GM21447 (cell line): ENCODE measurements around the gene SCMH1.
"Not testable (repeated sequence)": the region's sequence is repeated elsewhere in the genome, so short reads cannot be mapped to it uniquely, and the experiment has no call there.

ENCODE experiments used
- ATAC-seq: cut with Tn5 transposase; IDR thresholded peaks from one replicate; pipeline ENCODE4 v1.9.1; 2021; ENCODE audit not compliant: unreplicated experiment

SCMH1 gene

DNA sequence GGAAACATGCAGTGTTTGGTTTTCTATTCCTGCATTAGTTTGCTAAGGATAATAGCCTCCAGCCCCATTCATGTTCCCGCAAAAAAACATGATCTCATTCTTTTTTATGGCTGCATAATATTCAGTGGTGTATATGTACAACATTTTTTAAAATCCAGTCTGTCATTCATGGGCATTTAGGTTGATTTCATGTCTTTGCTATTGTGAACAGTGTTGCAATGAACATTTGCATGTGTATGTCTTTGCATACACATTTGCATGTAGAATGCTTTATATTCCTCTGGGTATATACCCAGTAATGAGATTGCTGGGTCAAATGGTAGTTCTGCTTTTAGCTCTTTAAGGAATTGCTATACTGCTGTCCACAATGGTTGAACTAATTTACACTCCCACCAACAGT is 9.0 kb upstream of the SCMH1 start:
- not testable (repeated sequence) for ATAC-seq

DNA sequence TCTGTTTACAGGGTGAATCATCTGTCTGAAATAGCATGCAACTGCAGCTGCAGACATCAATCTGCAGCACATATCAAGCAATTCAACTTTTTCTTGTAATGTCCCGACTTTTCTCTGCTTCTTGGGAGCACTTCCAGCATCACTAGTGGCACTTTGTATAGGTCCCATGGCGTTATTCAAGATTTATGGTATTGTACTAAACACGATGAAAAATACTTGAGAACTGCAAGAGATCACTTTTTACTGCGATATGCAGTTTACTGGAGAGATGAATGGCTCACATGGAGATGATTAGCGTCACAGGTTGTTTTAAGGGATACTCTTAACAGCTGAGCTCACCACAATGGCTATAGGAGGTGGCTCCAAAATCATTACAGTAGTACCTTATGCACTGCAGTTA is 7.2 kb upstream of the SCMH1 start:
- no peak for ATAC-seq

DNA sequence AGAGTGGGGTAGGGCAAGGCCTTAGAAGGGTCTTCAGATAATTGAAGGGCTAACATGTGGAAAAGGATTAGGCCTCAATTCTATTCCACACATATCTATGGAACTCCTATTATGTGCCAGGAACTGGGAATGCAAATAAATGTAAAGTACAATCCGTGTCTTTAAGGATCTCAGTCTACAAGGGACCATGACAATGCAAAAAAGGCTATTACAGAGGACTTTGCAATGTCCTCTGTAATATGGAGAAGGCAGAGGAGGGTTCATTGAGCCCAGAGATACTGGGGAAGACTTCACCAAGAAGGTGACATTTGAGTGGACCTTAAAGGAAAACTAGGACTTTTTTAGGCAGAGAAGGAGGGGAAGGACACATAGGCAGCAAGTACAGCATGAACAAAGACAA is 4.5 kb upstream of the SCMH1 start:
- ATAC-seq = no peak

DNA sequence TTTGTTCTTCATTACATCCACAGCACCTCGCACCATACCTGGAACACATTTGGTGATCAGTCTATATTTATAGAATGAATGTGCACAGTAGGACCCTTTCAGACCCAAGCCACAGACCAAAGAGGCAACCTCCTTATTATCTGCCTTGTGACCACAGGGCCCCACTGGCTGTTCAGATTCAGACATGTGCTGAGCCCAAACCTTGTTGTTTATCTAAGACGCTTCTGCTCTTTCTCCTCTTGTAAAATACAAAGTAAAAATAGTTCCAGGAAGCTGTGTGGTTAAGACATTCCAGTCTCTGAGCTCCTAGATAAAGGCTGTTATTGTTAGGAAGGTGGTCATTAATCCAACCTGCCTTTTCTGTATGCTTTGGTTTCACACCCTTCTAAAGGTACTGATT is 3.6 kb upstream of the SCMH1 start:
- no peak for ATAC-seq

DNA sequence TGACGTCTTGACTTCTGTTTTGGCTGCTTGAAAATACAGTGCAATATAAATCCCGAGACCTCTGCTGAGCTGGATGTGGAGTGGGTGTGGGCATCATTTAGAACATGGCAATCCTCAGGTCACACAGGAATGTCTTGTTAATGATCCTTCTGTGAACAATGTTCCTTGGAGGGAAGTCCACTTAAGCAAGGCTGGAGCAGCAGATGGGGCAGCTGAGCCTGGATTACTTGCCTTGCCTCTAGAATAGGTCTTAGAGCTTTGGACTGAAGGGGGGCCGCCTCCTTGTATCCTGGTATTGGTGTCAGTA is 926 bp upstream of the SCMH1 start:
- ATAC-seq = no peak

DNA sequence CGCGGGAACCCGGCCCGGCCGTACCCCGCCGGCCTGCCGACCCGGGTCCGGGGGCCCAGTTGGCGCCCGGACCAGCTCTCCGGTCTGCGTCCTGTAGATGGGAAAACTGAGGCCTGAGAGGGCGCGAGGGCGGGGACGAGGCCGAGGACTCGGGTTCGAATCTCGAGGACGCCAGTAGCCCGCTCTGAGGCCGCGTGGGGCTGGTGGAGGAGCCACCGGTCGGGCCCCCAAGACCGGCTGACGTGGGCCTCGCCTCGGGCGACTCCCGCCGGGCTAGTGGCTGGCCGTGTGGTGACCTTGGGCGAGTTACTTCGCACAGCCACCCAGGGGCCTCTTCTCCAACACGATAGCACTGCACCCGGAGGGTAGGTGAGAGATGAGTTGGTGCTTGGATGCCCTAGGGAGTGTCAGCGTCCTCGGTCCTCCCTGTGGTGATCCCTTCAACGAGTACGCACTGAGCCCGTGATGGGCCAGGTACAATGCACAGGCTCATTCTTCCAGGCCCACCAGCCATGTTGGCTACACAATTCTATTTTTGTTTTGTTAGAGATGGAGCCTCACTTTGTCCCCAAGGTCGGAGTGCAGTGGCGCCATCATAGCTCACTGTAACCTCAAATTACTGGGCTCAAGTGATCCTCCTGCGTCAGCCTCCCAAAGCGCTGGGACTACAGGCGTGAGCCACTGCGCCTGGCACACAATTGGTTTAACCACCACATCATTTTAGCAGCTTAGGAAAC is 404 bp upstream of the SCMH1 start:
- peak; percentile 17 for ATAC-seq

DNA sequence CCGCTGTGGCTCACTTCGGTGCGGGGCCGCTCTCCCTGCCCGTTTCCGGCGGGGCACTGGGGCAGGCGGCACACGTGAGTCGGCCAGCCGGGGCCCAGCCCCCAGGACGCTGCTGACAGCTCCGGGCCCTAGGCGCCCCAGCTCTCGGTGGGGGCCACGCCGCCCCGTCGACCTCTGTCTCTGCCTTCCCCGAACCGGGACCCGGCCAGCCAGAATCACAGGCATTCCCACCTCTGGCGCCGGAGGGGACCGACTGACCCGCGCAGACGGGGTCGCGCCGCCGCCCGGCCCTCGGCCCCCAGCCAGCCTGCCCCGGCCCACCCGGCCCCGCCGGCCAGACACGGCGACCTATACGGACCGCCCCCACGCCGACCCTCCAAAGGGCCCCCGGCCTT is 755 bp downstream of the SCMH1 start:
- ATAC-seq = peak; percentile 50

DNA sequence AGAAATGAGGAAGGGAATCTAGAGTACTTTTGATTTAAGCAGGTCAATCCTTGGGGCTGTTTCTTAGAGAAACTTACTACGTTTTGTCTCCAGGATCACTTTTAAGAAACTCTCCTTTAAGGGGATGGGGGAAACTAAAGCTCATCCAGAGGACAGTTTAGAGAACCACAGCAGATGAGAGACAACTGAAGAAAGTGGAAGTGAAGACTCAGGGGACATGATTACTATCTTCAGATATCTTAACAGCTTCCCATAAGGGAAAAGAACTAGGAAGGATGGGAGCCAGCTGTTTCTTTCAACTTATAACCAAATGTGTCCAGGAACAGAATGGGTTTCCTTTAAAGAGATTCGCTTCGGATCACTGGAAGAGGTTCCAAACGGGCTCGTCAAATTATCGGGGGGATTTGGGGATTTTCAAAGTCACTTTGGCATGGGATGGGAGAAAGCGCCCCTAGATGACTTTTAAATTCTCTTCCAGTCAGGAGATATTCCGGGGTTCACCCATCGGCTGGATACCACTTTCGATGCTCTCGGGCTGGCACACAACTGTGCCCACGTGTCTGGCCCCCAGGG is 1.2 kb downstream of the SCMH1 start:
- no peak for ATAC-seq

DNA sequence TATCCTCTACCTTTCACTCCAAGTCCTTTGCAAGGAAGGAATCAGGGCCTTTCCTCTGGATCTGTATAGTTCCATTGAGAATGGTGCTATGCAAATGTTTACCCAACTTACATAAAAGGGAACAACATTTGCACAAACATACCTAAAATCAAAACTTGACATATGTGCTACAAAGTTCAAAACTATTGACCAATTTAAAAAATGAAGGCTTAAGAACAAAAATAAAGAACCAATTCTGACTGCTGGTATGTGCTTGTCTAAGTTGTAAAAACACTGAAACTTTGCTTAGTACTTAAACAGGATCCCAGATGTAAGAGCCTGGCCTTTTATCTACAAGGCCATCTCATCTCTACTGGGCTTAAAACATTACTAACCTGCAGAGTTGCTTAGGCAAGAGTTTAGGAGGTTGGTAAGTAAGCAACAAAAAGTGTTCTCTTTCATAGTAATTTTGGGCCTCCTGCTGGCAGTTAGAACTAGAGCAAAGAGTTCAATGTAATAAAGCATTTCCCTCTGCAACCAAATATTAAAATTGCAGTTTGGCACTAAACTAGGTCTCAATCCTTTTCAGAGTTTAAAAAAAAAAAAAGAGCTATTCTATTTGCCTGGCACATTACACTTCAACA is 2.0 kb downstream of the SCMH1 start:
- ATAC-seq = no peak

DNA sequence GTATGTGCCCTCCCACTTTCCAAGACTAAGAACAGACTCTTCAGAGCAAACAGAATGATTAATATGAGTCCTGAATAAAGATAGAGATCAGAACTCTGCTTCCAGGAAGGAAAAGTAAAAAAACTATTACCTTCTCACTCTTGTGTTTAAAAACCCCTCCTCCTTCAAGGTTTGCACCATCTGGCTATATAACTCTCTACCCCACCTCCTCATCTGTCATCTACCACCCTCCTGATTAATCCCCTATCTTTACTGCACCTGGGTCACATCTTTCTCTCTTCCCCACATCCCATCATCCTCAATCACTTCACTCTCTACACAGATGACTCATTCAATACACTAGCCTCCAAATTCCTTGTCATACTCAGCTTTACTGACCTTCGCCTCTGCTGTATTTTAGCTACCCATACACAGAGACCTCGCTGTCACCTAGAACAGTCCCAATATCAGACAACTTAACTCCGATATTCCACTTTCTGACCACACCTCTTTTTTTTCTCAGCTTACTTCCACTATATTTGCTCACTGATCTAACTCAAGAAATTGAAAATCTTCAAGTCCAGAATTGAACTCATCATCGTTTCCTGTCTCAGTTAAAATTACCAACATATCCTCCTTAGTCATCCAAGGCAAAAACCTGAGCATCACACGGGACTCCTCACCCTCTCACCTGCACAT is 3.7 kb downstream of the SCMH1 start:
- ATAC-seq = no peak

DNA sequence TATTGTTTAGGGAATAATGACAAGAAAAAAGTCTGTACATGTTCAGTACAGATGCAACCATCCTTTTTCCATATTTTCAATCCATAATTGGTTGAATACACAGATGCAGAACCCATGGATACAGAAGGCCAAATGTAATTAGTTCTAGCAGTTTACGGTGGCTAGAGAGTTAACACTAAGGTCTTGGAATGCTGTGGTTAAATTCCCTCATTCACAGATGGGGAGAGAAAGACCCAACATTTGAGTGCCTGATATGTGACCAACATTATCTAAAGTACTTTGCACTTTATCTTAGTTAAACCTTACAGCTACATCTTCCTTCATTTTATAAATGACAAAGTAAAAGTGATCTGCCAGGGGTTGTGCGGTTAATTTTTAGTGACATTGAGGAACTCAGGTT is 5.3 kb downstream of the SCMH1 start:
- ATAC-seq = no peak

DNA sequence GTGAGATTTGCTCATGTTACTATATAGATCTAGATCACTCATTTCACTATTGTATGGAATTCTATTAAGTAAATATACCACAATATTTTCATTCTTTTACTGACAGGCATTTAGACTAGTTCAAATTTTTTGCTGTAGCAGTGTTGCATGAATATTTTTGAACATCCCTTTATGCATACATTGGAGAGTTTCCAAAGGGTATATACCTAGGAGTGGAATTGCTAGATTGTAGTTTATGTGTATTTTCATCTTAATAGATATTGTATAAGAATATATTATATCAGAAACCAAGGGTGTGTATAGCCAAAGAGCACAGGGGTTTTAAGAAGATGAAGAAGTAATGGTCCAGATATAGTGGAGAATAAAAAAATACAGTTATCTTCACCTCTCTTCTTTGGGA is 6.2 kb downstream of the SCMH1 start:
- no peak for ATAC-seq

DNA sequence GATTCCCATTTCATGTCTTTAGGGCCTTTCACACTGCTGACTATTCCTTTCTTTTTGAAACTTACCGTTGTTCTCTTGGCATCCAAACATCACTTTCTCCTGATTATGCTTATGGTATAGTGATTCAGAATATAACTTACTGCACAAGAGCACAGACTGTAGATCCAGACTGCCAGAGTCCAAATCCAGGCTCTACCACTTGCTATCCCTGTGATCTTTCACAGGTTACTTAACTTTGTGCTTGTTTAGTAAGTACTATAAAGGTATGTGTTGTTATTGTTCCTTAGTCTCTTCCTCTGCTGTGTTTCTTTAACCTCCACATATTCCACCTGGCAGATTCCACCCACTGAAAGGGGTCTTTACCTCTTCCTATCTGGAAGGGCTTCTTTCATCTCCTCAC is 8.4 kb downstream of the SCMH1 start:
- no peak for ATAC-seq

DNA sequence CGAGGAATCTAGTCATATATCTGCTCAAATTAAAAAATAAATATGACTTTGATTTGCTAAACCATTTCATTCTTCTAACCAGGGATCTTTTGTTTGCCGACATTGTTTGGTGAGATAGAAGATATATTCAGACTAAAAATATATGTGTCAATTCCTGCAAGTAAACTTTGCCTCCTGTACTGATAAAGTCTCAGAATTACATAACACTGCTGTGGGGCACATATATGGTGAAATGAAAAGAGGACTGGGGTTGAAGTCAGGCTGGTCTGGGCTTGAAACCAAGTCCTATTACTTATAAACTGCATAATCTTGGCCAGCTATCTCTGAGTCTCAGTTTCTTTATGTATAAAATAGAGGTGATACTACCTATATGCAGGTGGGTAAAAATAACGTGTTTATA is 9.8 kb downstream of the SCMH1 start:
- no peak for ATAC-seq

DNA sequence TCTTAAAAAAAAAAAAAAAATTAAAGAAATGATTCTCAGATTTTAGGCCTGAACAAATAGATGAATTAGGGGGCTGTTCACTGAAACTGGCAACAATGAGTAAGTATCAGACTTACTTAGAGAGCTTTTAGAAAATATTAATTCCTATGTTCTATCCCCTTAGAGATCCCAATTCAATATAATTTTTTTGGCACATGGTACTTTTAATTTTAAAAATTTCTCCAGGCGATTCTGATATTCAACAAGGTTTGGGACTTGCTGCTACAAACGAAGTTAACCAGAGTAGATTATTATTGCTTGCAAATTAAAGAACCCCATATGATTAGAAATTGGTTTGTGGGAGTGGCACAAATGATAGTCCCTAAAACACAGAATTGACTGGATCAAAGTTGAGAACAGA is 11.4 kb downstream of the SCMH1 start:
- no peak for ATAC-seq

DNA sequence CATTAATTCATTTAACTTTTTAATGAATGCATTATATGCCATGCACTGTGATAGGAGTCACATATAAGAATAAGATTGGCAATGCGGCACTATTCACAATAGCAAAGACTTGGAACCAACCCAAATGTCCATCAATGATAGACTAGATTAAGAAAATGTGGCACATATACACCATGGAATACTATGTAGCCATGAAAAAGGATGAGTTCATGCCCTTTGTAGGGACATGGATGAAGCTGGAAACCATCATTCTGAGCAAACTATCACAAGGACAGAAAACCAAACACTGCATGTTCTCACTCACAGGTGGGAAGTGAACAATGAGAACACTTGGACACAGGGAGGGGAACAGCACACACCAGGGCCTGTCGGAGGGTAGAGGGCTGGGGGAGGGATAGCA is 12.9 kb downstream of the SCMH1 start:
- ATAC-seq = not testable (repeated sequence)

DNA sequence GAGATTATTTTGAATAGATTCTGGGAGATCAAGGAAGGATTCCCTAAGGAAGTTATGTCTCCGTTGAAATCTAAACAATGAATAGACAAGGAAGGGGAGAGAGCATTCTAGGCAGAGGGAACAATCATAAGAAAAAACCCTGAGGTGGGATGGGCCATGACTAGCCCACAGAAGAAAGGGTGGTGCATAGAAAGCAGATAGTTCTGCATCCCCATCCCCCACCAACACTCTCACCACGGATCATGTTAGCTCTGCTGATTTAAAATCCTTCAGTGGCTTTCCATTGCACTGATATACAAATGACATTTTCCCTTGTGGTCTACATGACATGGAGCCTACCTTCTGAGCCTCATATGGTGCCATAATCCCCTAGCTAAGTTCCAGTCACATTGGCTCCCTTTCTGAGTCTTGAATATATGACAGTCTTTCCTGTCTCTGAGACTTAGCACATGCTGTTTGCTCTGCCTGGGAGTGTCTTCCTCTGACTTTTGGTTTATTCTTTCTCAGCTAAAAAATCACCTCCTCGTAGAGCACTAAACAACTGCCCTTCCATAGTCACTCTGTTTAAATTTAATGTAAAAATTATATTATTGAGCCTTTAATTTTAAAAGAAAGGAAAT is 15.2 kb downstream of the SCMH1 start:
- ATAC-seq = no peak

DNA sequence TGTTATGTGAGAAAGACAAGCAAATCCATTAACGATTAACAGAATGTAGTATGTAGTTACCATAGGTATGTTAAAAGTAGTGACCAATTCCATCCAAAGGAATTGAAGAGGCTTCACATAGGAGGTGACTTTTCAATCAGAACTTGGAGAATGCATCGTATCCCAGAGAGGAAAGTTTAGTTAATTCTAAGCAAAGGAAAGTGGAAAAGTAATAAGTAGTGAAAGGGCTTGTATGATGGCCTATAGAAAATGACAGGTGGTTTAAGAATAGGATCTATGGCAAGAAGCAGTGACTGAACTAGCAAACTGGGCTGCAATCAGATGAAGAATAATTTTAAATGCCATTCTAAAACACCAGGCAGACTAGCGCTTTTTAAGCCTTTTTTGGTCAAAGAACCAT is 16.6 kb downstream of the SCMH1 start:
- ATAC-seq = no peak

DNA sequence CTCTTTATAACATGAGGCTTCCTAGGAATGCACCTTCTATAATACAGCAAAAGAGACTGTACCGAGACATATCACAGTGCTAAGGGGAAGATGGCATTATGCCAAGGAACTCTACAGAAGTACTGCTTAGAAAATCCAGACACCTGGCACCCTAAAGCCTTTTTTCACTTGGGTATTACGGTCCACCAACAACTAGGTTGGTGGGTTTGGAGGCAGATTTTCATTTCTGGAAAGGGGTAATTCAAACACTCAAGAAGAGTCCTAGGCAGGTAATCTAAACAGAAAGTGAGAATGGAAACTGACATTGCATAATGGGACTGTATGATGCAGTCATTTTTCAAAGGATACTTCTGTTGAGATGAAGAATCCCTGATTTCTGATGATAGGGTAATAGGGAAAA is 19.6 kb downstream of the SCMH1 start:
- peak; percentile 53 for ATAC-seq

DNA sequence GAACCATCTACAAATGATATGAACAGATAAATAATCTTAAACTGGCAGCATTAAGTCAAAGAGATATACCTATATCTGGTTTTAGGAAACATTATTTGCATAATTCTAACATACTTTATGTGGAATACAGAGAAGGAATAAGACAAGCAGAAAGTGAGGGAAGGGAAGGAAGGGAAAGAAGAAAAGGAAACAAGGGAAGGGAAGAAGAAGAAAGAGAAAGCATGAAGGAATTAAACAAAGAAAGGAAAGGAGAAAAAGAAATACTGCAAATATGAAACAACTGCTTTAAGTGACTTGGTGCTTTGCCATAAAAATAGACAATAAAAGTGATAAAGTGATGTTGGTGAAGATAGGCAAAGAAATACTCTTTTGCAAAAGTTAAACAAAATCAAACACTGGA is 20.1 kb downstream of the SCMH1 start:
- ATAC-seq = no peak

DNA sequence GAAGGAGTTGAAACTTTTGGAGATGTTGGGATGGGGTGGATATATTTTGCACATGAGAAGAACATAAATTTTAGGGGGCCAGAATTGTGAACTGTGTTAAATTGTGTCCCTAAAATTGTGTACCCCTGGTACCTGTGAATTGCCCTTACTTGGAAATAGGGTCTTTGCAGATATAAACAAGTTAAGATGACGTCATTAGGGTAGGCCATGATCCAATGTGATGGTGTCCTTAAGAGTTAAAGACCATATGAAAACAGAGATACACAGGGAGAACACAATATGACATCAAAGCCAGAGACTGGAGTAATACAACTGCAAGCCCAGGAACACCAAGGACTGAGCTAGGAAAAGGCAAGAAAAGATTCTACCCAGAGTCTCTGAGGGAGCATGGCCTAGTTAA is 24.0 kb downstream of the SCMH1 start:
- no peak for ATAC-seq

DNA sequence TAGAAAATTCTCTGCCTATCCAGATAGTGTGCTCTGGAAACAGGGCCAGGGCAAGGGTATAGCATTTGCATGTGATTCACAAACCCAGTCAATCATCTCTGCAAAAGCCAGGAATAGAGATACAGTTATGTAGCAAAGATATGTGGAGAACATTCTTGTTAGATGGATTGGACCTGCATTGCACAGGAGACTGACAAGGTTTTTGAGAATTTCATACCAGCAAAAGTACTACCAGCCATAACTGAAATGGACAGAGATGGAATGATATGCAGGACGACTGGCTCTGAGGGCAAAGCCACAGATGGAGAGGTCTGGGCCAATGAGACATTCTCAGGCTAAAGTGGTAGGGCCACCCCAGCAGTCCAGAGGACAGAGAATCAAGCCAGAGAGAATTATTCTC is 24.7 kb downstream of the SCMH1 start:
- ATAC-seq = no peak
